ENCODE results near the gene ZNF708. TPM values are rescaled to one million over a fixed set of nuclear protein-coding genes. Genes with fewer than 3 reads are reported as not detected.
"Not testable (repeated sequence)": the region's sequence is repeated elsewhere in the genome, so short reads cannot be mapped to it uniquely, and the experiment has no call there.

ZNF708 gene
- 6.0 TPM for polyA plus RNA-seq (2012; ENCODE audit: missing spikeins)

DNA sequence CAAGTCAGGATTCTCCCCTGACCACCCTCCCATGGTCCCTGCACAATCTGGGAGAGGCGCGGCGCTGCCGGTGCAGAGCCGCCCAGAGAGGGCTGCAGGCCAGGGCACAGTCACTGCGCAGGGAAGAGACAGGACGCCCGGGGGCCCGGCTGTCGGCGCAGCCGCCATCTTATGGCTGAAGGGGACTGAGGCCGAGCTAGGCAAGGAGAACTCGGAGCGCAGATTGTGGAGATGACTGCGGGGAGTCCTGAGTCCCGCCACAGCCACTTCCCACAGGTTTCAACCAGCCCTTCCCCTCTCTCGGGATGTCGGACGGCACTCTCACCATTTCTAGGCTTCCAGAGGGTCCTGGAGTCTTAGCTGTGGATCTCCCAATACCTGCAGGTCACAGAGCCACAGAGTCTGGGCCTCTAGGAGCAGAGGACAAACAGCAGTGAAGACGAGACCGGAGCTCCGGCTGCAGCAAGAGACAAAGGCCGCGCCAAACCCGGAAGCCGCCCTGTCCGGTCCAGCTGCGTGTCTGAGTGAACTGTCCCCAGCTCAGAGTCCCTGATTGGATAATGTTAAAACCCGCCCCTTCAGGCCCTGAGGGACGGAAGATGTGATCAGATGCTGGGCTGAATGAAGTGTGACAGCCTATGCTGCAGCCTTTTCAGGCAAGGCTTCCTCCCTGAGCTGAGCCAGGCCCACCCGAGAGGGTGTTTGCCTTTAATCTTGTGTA is at the start of gene ZNF708:
Gene ZNF708 (minus strand): TSS at position 526 of the 721 bp plus-strand sequence. CDS start 198 bp downstream, at position 328.
- FAIRE-seq (peak; percentile 79), DNase-seq (ENCODE audit: insufficient read length) (peak; percentile 65)
- TF ChIP-seq POLR2A (IDR thresholded peaks at IDR 0.05; ENCODE audit: low read depth, low read length) (peak; percentile 96), TAF1 (IDR thresholded peaks at IDR 0.05; ENCODE audit: borderline replicate concordance, low read depth, low read length) (peak; percentile 97), POLR2AphosphoS5 (IDR thresholded peaks at IDR 0.05; ENCODE audit: low read depth, low read length) (peak; percentile 96)

GRCh38 chr19:21362291-21362690 is 33.1 kb upstream of the ZNF708 start:
- DNase-seq (ENCODE audit: insufficient read length) (no peak), FAIRE-seq (no peak)
- TF ChIP-seq TAF1 (IDR thresholded peaks at IDR 0.05; ENCODE audit: borderline replicate concordance, low read depth, low read length): no peak

DNA sequence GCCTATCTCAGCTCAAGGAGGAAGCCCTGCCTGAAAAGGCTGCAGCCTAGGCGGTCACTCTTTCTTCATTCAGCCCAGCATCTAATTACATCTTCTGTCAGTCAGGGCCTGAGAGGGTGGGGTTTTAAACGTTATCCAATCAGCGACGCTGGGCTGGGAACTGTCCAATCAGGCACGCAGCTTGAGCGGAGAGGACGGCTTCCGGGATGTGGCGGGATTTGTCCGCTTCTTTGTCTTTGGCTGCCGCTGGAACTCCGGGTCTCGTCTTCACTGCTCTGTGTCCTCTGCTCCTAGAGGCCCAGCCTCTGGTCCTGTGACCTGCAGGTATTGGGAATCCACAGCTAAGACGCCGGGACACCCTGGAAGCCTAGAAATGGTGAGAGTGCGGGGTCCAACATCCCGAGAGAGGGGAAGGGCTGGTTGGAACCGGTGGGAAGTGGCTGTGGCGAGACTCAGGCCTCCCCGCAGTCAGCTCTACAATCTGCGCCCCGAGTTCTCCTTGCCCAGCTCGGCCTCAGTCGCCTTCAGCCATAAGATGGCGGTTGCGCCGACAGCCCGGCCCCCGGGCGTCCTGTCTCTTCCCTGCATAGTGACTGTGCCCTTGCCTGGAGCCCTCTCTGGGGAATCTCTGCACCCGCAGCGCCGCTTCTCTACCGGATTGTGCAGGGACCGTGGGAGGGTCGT is 29.7 kb upstream of the ZNF708 start, which contains the start of gene ZNF738:
Gene ZNF738 (plus strand): TSS at position 233 of the 684 bp plus-strand sequence. CDS start 141 bp downstream, at position 374.
- peak; percentile 38 for TF ChIP-seq TAF1 (IDR thresholded peaks at IDR 0.05; ENCODE audit: borderline replicate concordance, low read depth, low read length)
- TF ChIP-seq POLR2AphosphoS5 (IDR thresholded peaks at IDR 0.05; ENCODE audit: low read depth, low read length): peak; percentile 89
- peak; percentile 87 for TF ChIP-seq POLR2A (IDR thresholded peaks at IDR 0.05; ENCODE audit: low read depth, low read length)
- FAIRE-seq (peak; percentile 91), DNase-seq (ENCODE audit: insufficient read length) (peak; percentile 74)

GRCh38 chr19:21352830-21353229 is 23.6 kb upstream of the ZNF708 start:
- TF ChIP-seq POLR2A (IDR thresholded peaks at IDR 0.05; ENCODE audit: low read depth, low read length): no peak
- no peak for TF ChIP-seq TAF1 (IDR thresholded peaks at IDR 0.05; ENCODE audit: borderline replicate concordance, low read depth, low read length)
- TF ChIP-seq POLR2AphosphoS5 (IDR thresholded peaks at IDR 0.05; ENCODE audit: low read depth, low read length): no peak
- no peak for FAIRE-seq
- DNase-seq (ENCODE audit: insufficient read length): no peak

GRCh38 chr19:21344841-21345240 is 15.6 kb upstream of the ZNF708 start:
- not testable (repeated sequence) for FAIRE-seq; DNase-seq (ENCODE audit: insufficient read length)

DNA sequence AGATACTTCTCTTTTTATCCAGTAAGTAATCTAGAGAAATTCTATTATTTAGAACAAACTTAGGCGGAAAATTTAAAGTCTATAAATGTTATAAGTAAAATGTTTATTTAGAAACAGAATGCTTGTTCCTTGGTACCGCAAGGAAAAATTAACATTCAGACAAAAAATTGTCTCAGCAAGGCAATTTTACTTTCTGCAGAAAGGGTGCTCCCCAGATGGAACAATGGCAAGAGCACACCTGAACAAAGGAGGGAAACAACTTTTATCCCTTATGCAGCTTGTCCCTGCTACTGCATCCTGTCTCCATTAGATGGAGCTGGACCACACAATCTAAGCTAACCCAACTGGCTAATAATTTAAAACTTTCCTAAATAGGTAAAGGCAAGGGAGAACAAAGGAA is 6.5 kb upstream of the ZNF708 start:
- no peak for TF ChIP-seq POLR2AphosphoS5 (IDR thresholded peaks at IDR 0.05; ENCODE audit: low read depth, low read length)
- TF ChIP-seq POLR2A (IDR thresholded peaks at IDR 0.05; ENCODE audit: low read depth, low read length): no peak
- TF ChIP-seq TAF1 (IDR thresholded peaks at IDR 0.05; ENCODE audit: borderline replicate concordance, low read depth, low read length): no peak
- no peak for FAIRE-seq
- no peak for DNase-seq (ENCODE audit: insufficient read length)

- FAIRE-seq: no peak
- no peak for TF ChIP-seq POLR2A (IDR thresholded peaks at IDR 0.05; ENCODE audit: low read depth, low read length)
- no peak for TF ChIP-seq TAF1 (IDR thresholded peaks at IDR 0.05; ENCODE audit: borderline replicate concordance, low read depth, low read length)
- TF ChIP-seq POLR2AphosphoS5 (IDR thresholded peaks at IDR 0.05; ENCODE audit: low read depth, low read length): no peak
- no peak for DNase-seq (ENCODE audit: insufficient read length)
Observed at GRCh38 chr19:21328406-21328805, 804 bp downstream of the ZNF708 start.

DNA sequence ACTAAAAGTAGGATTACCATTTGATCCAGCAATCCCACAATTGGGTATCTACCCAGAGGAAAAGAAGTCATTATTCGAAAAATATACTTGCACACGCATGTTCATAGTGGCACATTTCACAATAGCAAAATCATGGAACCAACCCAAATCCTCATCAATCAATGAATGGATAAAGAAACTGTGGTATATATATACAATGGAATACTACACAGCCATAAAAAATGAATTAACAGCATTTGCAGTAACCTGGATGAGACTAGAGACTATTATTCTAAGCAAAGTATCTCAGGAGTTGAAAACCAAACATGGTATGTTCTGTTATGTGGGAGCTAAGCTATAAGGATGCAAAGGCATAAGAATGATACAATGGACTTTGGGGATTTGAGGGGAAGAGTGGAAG is 3.0 kb downstream of the ZNF708 start:
- FAIRE-seq: no peak
- no peak for DNase-seq (ENCODE audit: insufficient read length)
- TF ChIP-seq TAF1 (IDR thresholded peaks at IDR 0.05; ENCODE audit: borderline replicate concordance, low read depth, low read length): no peak
- TF ChIP-seq POLR2AphosphoS5 (IDR thresholded peaks at IDR 0.05; ENCODE audit: low read depth, low read length): no peak
- TF ChIP-seq POLR2A (IDR thresholded peaks at IDR 0.05; ENCODE audit: low read depth, low read length): no peak

GRCh38 chr19:21323000-21323399 is 6.2 kb downstream of the ZNF708 start:
- FAIRE-seq (no peak), DNase-seq (ENCODE audit: insufficient read length) (no peak)
- TF ChIP-seq POLR2AphosphoS5 (IDR thresholded peaks at IDR 0.05; ENCODE audit: low read depth, low read length) (no peak), TAF1 (IDR thresholded peaks at IDR 0.05; ENCODE audit: borderline replicate concordance, low read depth, low read length) (no peak), POLR2A (IDR thresholded peaks at IDR 0.05; ENCODE audit: low read depth, low read length) (no peak)

DNA sequence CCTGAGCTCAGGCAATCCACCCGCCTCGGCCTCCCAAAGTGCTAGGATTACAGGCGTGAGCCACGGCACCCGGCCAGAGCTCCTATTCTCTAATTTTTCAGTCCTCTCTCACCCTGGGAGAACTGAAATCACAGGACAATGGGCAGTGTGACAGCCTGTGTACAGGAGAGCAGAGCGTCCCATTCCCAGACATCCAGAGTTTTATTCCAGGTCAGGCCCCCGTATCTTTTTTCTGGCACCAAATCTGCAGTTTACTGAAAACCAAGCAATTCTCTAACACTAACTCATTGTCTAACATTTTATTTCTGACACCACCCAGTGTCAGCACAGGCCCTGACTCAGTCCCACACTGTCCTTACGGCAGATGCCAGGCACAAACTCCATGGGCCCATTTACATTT is 6.7 kb downstream of the ZNF708 start:
- FAIRE-seq (no peak), DNase-seq (ENCODE audit: insufficient read length) (no peak)
- TF ChIP-seq POLR2A (IDR thresholded peaks at IDR 0.05; ENCODE audit: low read depth, low read length) (no peak), POLR2AphosphoS5 (IDR thresholded peaks at IDR 0.05; ENCODE audit: low read depth, low read length) (no peak), TAF1 (IDR thresholded peaks at IDR 0.05; ENCODE audit: borderline replicate concordance, low read depth, low read length) (no peak)

DNA sequence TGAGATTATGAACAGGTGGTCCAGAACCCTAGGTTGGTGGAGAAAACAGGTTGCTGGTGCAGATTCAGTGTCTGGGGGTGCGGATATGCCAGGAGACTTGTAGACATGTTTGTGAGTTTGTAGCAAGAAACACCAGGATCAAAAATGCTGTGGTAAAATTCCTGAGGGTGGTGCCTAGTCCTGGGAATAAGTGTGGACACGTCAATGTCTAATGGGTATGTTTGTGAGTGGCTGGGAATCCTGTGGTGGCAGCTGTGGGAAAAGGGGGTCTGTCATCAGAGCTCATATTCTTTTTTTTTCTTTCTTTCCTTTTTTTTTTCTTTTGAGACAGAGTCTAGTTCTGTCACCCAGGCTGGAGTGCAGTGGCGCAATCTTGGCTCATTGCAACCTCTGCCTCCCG is 7.2 kb downstream of the ZNF708 start:
- TF ChIP-seq POLR2AphosphoS5 (IDR thresholded peaks at IDR 0.05; ENCODE audit: low read depth, low read length): no peak
- no peak for TF ChIP-seq POLR2A (IDR thresholded peaks at IDR 0.05; ENCODE audit: low read depth, low read length)
- no peak for DNase-seq (ENCODE audit: insufficient read length)
- no peak for FAIRE-seq

DNA sequence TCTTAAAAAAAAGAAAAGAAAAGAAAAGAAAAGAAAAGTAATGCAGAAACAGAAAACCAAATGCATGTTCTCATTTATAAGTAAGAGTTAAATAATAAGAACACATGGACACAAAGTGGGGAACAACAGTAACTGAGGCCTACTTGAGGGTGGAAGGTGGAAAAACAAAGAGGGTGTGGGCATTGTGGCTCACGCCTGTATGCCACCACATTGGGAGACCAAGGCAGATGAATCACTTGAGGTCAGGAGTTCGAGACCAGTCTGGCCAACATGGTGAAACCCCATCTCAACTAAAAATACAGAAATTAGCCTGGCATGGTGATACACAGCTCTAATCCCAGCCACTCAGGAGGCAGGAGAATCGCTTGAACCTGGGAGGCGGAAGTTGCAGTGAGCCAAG is 8.1 kb downstream of the ZNF708 start:
- DNase-seq (ENCODE audit: insufficient read length) (no peak), FAIRE-seq (no peak)
- no peak for TF ChIP-seq POLR2AphosphoS5 (IDR thresholded peaks at IDR 0.05; ENCODE audit: low read depth, low read length)
- no peak for TF ChIP-seq POLR2A (IDR thresholded peaks at IDR 0.05; ENCODE audit: low read depth, low read length)
- no peak for TF ChIP-seq TAF1 (IDR thresholded peaks at IDR 0.05; ENCODE audit: borderline replicate concordance, low read depth, low read length)
